GM12878 (cell line): Measurements from ENCODE around the gene RNASEL. TPM values are rescaled to one million over a fixed set of nuclear protein-coding genes. Genes with fewer than 3 reads are reported as not detected.

ENCODE experiments used
- ATAC-seq: fragments of 200-7000 bp; cut with Tn5 transposase; 3 replicates; pipeline ENCODE4 v1.9.1; 2020; ENCODE audit warnings: mild to moderate bottlenecking, moderate library complexity
- BruUV-seq: library from RNA; stranded (reverse); fragments of 400-500 nt; replicated peaks from 2 replicates; lab custom pipeline; 2021; lab: Mats Ljungman, UMichigan
- CTCF ChIA-PET: fragments of 300-600 bp; sonication (Branson Sonifier 250); formaldehyde crosslinking; extraction: SDS; loops from one replicate; lab custom pipeline; 2021; ENCODE audit warnings: inconsistent platforms; lab: Yijun Ruan, JAX
- POLR2A ChIA-PET: fragments of 350-600 bp; formaldehyde crosslinking; extraction: SDS; loops from one replicate; lab custom pipeline; 2021; ENCODE audit warnings: inconsistent platforms; lab: Charles Lee
- RAD21 ChIA-PET: fragments of 300-600 bp; sonication (Branson Sonifier 250); formaldehyde crosslinking; loops from one replicate; lab custom pipeline; 2023; ENCODE audit warnings: antibody characterized with exemption; ENCODE audit not compliant: unreplicated experiment; lab: Charles Lee
- SMC1A ChIA-PET: fragments of 300-600 bp; sonication (Branson Sonifier 250); formaldehyde crosslinking; loops from one replicate; lab custom pipeline; 2023; ENCODE audit not compliant: unreplicated experiment, uncharacterized antibody; lab: Charles Lee
- DNase-seq: peaks from one replicate; pipeline ENCODE4 v3.0.0-alpha.2; 2011; ENCODE audit warnings: low read depth, low spot score
- FAIRE-seq: peaks from 3 replicates; lab custom pipeline; 2011; peaks lifted over from hg19 to GRCh38; lab: Jason Lieb, UNC
- H2AFZ ChIP-seq: 2 replicates; pipeline ENCODE4 v1.6.0; 2011; ENCODE audit warnings: low read depth, low read length, control low read depth; ENCODE audit not compliant: control insufficient read depth
- H3K27ac ChIP-seq: 2 replicates; pipeline ENCODE4 v1.5.1; 2011; ENCODE audit warnings: control low read depth; ENCODE audit not compliant: control insufficient read depth, insufficient read depth
- H3K27me3 ChIP-seq, 2 experiments: replicated peaks in 1 of 2; 2 replicates each; pipeline versions ENCODE4 v1.6.0 to v1.6.1; 2011; ENCODE audit warnings: low read length in 1 of 2; ENCODE audit not compliant: control insufficient read depth in 2 of 2, insufficient read depth in 2 of 2
- H3K36me3 ChIP-seq, 2 experiments: 2 replicates each; pipeline ENCODE4 v1.5.1; 2011; ENCODE audit warnings: low read length in 1 of 2; ENCODE audit not compliant: control insufficient read depth in 2 of 2, insufficient read depth in 2 of 2
- H3K4me1 ChIP-seq: 2 replicates; pipeline ENCODE4 v1.6.1; 2011; ENCODE audit warnings: mild to moderate bottlenecking, low read length, moderate library complexity, mixed read lengths; ENCODE audit not compliant: control insufficient read depth, insufficient read depth
- H3K4me2 ChIP-seq: 2 replicates; pipeline ENCODE4 v1.6.0; 2011; ENCODE audit warnings: control low read depth; ENCODE audit not compliant: control insufficient read depth, insufficient read depth
- H3K4me3 ChIP-seq: fragments of 200-600 bp; sonication (generic); 2 replicates; pipeline ENCODE4 v1.5.1; 2016
- H3K79me2 ChIP-seq: 2 replicates; pipeline ENCODE4 v1.6.0; 2011; ENCODE audit warnings: low read length; ENCODE audit not compliant: control insufficient read depth, insufficient read depth
- H3K9ac ChIP-seq: 2 replicates; pipeline ENCODE4 v1.8.0; 2011; ENCODE audit warnings: low read length, control low read depth, mixed read lengths; ENCODE audit not compliant: control insufficient read depth, insufficient read depth
- H3K9me3 ChIP-seq: replicated peaks from 3 replicates; pipeline ENCODE4 v1.5.1; 2011; ENCODE audit warnings: mild to moderate bottlenecking, low read length; ENCODE audit not compliant: control insufficient read depth, insufficient read depth
- H4K20me1 ChIP-seq: 2 replicates; pipeline ENCODE4 v1.6.0; 2011; ENCODE audit not compliant: control insufficient read depth, insufficient read depth
- BACH1 ChIP-seq: fragments of 450-650 bp; IDR thresholded peaks from 2 replicates; pipeline ENCODE4 v1.6.1; 2017; ENCODE audit warnings: mild to moderate bottlenecking, borderline replicate concordance
- CEBPB ChIP-seq, 2 experiments: fragments of 150-350 bp in 1 of 2; IDR thresholded peaks; 2 replicates each; pipeline ENCODE4 v1.6.1; 2012 to 2014; ENCODE audit warnings: low read depth in 2 of 2, low read length in 2 of 2, borderline replicate concordance in 1 of 2, inconsistent platforms in 1 of 2
- EED ChIP-seq: sonication (generic); IDR thresholded peaks from 2 replicates; pipeline ENCODE4 v1.6.1; 2016; ENCODE audit warnings: antibody characterized with exemption, low read depth
- NFIC ChIP-seq: IDR thresholded peaks from 2 replicates; pipeline ENCODE4 v1.6.1; 2012; ENCODE audit warnings: low read depth, mild to moderate bottlenecking, inconsistent platforms, low read length, moderate library complexity
- NR2C2 ChIP-seq: IDR thresholded peaks from 2 replicates; pipeline ENCODE4 v1.6.1; 2011; ENCODE audit warnings: borderline replicate concordance, low read depth; ENCODE audit not compliant: control insufficient read depth, insufficient read length
- PML ChIP-seq: IDR thresholded peaks from 2 replicates; pipeline ENCODE4 v1.6.1; 2012; ENCODE audit warnings: low read length, inconsistent platforms
- POLR2A ChIP-seq: IDR thresholded peaks from 2 replicates; pipeline ENCODE4 v1.6.1; 2011; ENCODE audit warnings: low read depth, mild to moderate bottlenecking, low read length
- RUNX3 ChIP-seq: IDR thresholded peaks from 2 replicates; pipeline ENCODE4 v1.6.1; 2012; ENCODE audit warnings: low read length, inconsistent platforms
- ZNF217 ChIP-seq: fragments of 450-650 bp; IDR thresholded peaks from 2 replicates; pipeline ENCODE4 v1.6.1; 2017; ENCODE audit warnings: antibody characterized with exemption, mild to moderate bottlenecking
- WGBS: methylation state at CpG from one replicate; pipeline ENCODE4 v1.1.6; 2016; ENCODE audit warnings: low lambda C conversion rate; ENCODE audit not compliant: insufficient replicate concordance, insufficient coverage; ENCODE audit errors: missing lambda C conversion rate; 5-methylcytosine and 5-hydroxymethylcytosine counted together
- in situ Hi-C: fragments of 300-500 bp; cut with MboI; formaldehyde crosslinking; loops from 9 replicates; pipeline ENCODE4 v1.14.3; 2018; ENCODE audit warnings: mixed read lengths
- intact Hi-C: fragments of 100-400 bp; cut with micrococcal nuclease; formaldehyde crosslinking; loops from one replicate; pipeline ENCODE4 v1.14.2; 2022; ENCODE audit not compliant: unreplicated experiment
- polyA plus RNA-seq, 11 experiments: library from polyadenylated mRNA; depleted of rRNA in 4 of 11; unstranded in 6 of 11; stranded (reverse) in 5 of 11; fragments of >200 nt; fragmentation: Nextera tagmentation in 4 of 11; fragmentation: Illumina TruSeq in 1 of 11; extraction: Ambion mirVana in 4 of 11; extraction: Trizol in 1 of 11; gene quantifications; 1 replicate in 1 of 11; 2 replicates in 10 of 11; pipeline versions ENCODE4 v1.2.1 to v1.2.3, GENCODE V29; 2011 to 2016; ENCODE audit warnings: inconsistent platforms in 2 of 11, missing spikeins in 2 of 11, low read depth in 1 of 11
- total RNA-seq, 4 experiments: library from RNA; depleted of rRNA in 3 of 4; stranded (reverse); fragments of >200 nt in 3 of 4; fragmentation: Illumina TruSeq in 1 of 4; extraction: Trizol in 1 of 4; gene quantifications; 2 replicates each; pipeline versions ENCODE4 v1.2.1 to v1.2.3, GENCODE V29; 2013 to 2021
- TF ChIP-seq, protein P1 (sequence below): IDR thresholded peaks from 2 replicates; pipeline ENCODE4 v1.6.1; 2012; ENCODE audit warnings: improper control_type of control experiment, low read depth, low read length; ENCODE audit not compliant: insufficient replicate concordance
- TF ChIP-seq, protein P2 (sequence below): fragments of 450-650 bp; IDR thresholded peaks from 2 replicates; pipeline ENCODE4 v1.6.1; 2017; ENCODE audit warnings: mild to moderate bottlenecking, moderate library complexity

The RNASEL gene
- total and polyA plus RNA-seq, 10 of the 15 experiments (the other 5 are each of a cell fraction or from before 2014, with no cell fraction given) = 3.0 to 10.8 (median 5.0) TPM

GRCh38 chr1:182637769-182638168 is 48.7 kb upstream of the RNASEL start (continued):
- TF ChIP-seq BACH1 = no peak

DNA sequence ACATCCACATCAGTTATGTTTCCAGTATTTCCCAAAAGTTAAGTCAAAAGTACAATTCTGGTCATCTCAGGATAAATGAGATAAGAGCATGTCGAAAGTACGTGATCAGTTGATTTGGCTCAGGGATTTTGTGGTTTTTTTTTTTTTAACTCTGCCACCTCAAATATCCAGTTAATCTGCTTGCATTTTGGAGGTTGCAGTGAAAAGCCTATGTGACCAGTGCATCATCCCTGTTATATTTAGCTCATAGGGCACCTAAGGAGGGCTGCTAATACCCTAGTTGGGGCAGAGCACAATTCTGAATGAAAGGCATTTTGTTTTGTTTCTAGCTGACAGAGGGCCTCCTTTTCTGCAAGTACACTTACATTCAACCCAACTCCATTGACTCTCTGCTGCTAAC is 46.8 kb upstream of the RNASEL start:
- DNase-seq = no peak
- no peak for FAIRE-seq
- no peaks in the 10 kb centered on the region for H3K27me3 ChIP-seq
- RAD21 ChIA-PET = interaction anchor here (0.6 to 1.6 kb wide), 2 partner anchors 45 to 147 kb away, joined by 3 read pairs; no protein-coding TSS in a partner anchor
- POLR2A ChIA-PET = interaction anchor here (1.3 kb wide), 1 partner anchor 19 kb away, joined by 4 read pairs; no protein-coding TSS in a partner anchor
- H3K4me3 ChIP-seq = no peak overlapping the region
- SMC1A ChIA-PET = interaction anchor here (0.8 to 14.8 kb wide), 6 partner anchors 9 to 146 kb away, joined by 3 to 238 read pairs (median 4); partner anchors contain the start of gene RGS16
- no TSS peak for BruUV-seq
- H3K27ac ChIP-seq = no peak overlapping the region
- in situ Hi-C loops = no loop called here
- H4K20me1 ChIP-seq = no peaks in the 10 kb centered on the region
- 0% methylated on average over 2 of the region's 2 CpGs for whole genome bisulfite sequencing
- CTCF ChIA-PET = interaction anchor here (0.6 to 1.0 kb wide), 3 partner anchors 12 to 493 kb away, joined by 3 read pairs; no protein-coding TSS in a partner anchor
- H3K9ac ChIP-seq = no peak overlapping the region
- no peaks in the 10 kb centered on the region for H3K9me3 ChIP-seq
- no peak overlapping the region for H2AFZ ChIP-seq
- intact Hi-C loops = no loop called here
- ATAC-seq = no peak
- H3K36me3 ChIP-seq = no peaks in the 10 kb centered on the region
- no peaks in the 10 kb centered on the region for H3K79me2 ChIP-seq
- no peak overlapping the region for H3K4me2 ChIP-seq
- H3K4me1 ChIP-seq = peaks cover 14% of the 10 kb centered on the region
- TF ChIP-seq PML = no peak
- TF ChIP-seq, protein P1, sequence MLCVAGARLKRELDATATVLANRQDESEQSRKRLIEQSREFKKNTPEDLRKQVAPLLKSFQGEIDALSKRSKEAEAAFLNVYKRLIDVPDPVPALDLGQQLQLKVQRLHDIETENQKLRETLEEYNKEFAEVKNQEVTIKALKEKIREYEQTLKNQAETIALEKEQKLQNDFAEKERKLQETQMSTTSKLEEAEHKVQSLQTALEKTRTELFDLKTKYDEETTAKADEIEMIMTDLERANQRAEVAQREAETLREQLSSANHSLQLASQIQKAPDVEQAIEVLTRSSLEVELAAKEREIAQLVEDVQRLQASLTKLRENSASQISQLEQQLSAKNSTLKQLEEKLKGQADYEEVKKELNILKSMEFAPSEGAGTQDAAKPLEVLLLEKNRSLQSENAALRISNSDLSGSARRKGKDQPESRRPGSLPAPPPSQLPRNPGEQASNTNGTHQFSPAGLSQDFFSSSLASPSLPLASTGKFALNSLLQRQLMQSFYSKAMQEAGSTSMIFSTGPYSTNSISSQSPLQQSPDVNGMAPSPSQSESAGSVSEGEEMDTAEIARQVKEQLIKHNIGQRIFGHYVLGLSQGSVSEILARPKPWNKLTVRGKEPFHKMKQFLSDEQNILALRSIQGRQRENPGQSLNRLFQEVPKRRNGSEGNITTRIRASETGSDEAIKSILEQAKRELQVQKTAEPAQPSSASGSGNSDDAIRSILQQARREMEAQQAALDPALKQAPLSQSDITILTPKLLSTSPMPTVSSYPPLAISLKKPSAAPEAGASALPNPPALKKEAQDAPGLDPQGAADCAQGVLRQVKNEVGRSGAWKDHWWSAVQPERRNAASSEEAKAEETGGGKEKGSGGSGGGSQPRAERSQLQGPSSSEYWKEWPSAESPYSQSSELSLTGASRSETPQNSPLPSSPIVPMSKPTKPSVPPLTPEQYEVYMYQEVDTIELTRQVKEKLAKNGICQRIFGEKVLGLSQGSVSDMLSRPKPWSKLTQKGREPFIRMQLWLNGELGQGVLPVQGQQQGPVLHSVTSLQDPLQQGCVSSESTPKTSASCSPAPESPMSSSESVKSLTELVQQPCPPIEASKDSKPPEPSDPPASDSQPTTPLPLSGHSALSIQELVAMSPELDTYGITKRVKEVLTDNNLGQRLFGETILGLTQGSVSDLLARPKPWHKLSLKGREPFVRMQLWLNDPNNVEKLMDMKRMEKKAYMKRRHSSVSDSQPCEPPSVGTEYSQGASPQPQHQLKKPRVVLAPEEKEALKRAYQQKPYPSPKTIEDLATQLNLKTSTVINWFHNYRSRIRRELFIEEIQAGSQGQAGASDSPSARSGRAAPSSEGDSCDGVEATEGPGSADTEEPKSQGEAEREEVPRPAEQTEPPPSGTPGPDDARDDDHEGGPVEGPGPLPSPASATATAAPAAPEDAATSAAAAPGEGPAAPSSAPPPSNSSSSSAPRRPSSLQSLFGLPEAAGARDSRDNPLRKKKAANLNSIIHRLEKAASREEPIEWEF = no peak
- no peak for TF ChIP-seq NR2C2
- TF ChIP-seq, protein P2, sequence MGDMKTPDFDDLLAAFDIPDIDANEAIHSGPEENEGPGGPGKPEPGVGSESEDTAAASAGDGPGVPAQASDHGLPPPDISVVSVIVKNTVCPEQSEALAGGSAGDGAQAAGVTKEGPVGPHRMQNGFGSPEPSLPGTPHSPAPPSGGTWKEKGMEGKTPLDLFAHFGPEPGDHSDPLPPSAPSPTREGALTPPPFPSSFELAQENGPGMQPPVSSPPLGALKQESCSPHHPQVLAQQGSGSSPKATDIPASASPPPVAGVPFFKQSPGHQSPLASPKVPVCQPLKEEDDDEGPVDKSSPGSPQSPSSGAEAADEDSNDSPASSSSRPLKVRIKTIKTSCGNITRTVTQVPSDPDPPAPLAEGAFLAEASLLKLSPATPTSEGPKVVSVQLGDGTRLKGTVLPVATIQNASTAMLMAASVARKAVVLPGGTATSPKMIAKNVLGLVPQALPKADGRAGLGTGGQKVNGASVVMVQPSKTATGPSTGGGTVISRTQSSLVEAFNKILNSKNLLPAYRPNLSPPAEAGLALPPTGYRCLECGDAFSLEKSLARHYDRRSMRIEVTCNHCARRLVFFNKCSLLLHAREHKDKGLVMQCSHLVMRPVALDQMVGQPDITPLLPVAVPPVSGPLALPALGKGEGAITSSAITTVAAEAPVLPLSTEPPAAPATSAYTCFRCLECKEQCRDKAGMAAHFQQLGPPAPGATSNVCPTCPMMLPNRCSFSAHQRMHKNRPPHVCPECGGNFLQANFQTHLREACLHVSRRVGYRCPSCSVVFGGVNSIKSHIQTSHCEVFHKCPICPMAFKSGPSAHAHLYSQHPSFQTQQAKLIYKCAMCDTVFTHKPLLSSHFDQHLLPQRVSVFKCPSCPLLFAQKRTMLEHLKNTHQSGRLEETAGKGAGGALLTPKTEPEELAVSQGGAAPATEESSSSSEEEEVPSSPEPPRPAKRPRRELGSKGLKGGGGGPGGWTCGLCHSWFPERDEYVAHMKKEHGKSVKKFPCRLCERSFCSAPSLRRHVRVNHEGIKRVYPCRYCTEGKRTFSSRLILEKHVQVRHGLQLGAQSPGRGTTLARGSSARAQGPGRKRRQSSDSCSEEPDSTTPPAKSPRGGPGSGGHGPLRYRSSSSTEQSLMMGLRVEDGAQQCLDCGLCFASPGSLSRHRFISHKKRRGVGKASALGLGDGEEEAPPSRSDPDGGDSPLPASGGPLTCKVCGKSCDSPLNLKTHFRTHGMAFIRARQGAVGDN = no peak
- TF ChIP-seq CEBPB (IDR thresholded peaks at IDR 0.05; ENCODE audit: borderline replicate concordance in 1 of 2, low read depth in 2 of 2, low read length in 2 of 2) = no peak
- no peak for TF ChIP-seq ZNF217
- no peak for TF ChIP-seq NFIC
- TF ChIP-seq RUNX3 = no peak
- TF ChIP-seq EED = no peak
- TF ChIP-seq POLR2A = no peak
